Activated B cell treated with CpG ODN at 0.5 μM for 24 hours (primary cell): ENCODE measurements around the gene LTB4R. TPM values are rescaled to one million over a fixed set of nuclear protein-coding genes. Genes with fewer than 3 reads are reported as not detected.

ENCODE experiments used
- ATAC-seq: fragments of 200-7000 bp; cut with Tn5 transposase; one replicate; pipeline ENCODE4 v1.10.0; 2021; ENCODE audit warnings: low read depth, mild to moderate bottlenecking, moderate library complexity
- CTCF ChIA-PET: fragments of 350-600 bp; sonication (Branson Sonifier 250); formaldehyde crosslinking; loops from one replicate; lab custom pipeline; 2021; ENCODE audit warnings: antibody characterized with exemption; lab: Charles Lee
- POLR2A ChIA-PET: fragments of 350-600 bp; sonication (Branson Sonifier 250); formaldehyde crosslinking; loops from one replicate; lab custom pipeline; 2021; ENCODE audit warnings: antibody characterized with exemption; lab: Charles Lee
- DNase-seq: peaks from one replicate; pipeline ENCODE4 v3.0.0; 2022
- H3K27ac Mint-ChIP-seq: one replicate; pipeline ENCODE4 v1.8.0; 2020; ENCODE audit warnings: mixed read lengths
- H3K27me3 Mint-ChIP-seq: one replicate; pipeline ENCODE4 v1.8.0; 2021; ENCODE audit warnings: mixed read lengths
- H3K36me3 Mint-ChIP-seq: one replicate; pipeline ENCODE4 v1.8.0; 2021; ENCODE audit warnings: low read depth, mixed read lengths
- H3K4me1 Mint-ChIP-seq: one replicate; pipeline ENCODE4 v1.8.0; 2021; ENCODE audit warnings: mixed read lengths
- H3K4me3 Mint-ChIP-seq: one replicate; pipeline ENCODE4 v1.8.0; 2020; ENCODE audit warnings: mild to moderate bottlenecking, mixed read lengths
- H3K9me3 Mint-ChIP-seq: one replicate; pipeline ENCODE4 v1.8.0; 2020; ENCODE audit warnings: mixed read lengths
- intact Hi-C: fragments of 100-400 bp; cut with micrococcal nuclease; formaldehyde crosslinking; loops from one replicate; pipeline ENCODE4 v1.15.1; 2024
- total RNA-seq: library from RNA; stranded (reverse); gene quantifications from 2 replicates; pipeline ENCODE4 v1.2.3, GENCODE V29; 2022
- TF ChIP-seq, protein P1 (sequence below): fragments of 200-600 bp; IDR thresholded peaks from one replicate; pipeline ENCODE4 v1.8.0; 2022; ENCODE audit warnings: antibody characterized with exemption, mild to moderate bottlenecking

LTB4R gene
- total RNA-seq, 1 donor from 2014 or later = 8.2 TPM

DNA sequence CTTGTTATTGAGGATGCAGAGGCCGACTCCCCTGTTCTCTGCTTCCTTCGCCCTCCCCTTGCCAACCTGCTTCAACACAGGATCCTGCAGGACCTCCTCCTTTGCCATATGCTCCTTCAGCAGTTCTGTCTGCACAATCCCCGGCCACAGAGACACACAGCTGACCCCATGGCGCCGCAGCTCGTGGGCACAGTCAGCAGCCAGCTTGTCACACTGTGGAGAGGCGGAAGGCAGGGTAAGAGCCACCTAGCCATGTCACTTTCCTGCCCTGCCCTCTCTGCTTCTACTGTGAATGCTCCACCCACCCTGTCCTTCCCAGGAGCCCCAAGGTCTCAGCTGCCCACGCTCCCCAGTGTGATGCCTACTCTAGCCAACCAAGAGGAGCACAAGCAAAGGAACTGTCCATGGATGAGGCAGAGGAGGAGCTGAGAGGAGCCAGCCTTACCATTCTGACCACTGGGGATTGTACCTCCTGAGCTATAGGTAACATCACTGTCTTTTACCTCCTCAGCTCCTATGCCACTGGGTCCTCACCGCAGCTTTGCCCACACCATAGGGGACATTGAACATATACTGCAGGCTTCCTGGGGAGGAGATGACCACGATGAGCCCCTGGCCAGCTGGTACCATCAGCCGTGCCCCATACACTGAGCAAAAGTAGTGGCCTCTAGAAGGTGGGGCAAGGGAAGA is 19.0 kb upstream of the LTB4R start:
- Mint-ChIP-seq H3K4me3 (no peak overlapping the region), H3K27me3 (no peaks in the 10 kb centered on the region), H3K36me3 (peaks cover 63% of the 10 kb centered on the region), H3K4me1 (peaks cover 41% of the 10 kb centered on the region), H3K27ac (no peak overlapping the region), H3K9me3 (no peaks in the 10 kb centered on the region)
- TF ChIP-seq, protein P1, sequence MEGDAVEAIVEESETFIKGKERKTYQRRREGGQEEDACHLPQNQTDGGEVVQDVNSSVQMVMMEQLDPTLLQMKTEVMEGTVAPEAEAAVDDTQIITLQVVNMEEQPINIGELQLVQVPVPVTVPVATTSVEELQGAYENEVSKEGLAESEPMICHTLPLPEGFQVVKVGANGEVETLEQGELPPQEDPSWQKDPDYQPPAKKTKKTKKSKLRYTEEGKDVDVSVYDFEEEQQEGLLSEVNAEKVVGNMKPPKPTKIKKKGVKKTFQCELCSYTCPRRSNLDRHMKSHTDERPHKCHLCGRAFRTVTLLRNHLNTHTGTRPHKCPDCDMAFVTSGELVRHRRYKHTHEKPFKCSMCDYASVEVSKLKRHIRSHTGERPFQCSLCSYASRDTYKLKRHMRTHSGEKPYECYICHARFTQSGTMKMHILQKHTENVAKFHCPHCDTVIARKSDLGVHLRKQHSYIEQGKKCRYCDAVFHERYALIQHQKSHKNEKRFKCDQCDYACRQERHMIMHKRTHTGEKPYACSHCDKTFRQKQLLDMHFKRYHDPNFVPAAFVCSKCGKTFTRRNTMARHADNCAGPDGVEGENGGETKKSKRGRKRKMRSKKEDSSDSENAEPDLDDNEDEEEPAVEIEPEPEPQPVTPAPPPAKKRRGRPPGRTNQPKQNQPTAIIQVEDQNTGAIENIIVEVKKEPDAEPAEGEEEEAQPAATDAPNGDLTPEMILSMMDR = no peak
- no peak for ATAC-seq
- intact Hi-C loops = no loop called here
- CTCF ChIA-PET = interaction anchor here (0.7 to 1.5 kb wide), 4 partner anchors 13 to 154 kb away, joined by 3 to 6 read pairs (median 4); partner anchors contain the start of genes CIDEB and TINF2
- DNase-seq = no peak
- POLR2A ChIA-PET = interaction anchor here (1.0 to 5.8 kb wide), 5 partner anchors 8 to 103 kb away, joined by 3 to 61 read pairs (median 5); partner anchors contain the start of genes IPO4 and TINF2

DNA sequence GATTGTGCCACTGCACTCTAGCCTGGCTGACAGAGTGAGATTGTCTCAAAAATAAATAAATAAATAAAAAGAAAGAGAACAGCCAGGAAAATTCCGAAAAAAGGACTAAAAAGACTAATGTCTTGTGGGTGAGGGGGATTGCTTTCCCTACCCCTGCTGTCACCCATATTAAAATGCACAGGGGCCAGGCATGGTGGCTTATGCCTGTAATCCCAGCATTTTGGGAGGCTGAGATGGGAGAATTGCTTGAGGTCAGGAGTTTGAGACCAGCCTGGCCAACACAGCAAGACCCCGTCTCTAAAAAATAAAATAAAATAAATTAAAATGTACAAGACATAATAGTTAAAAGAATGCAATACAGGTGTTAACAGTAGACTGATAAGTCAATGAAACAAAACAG is 17.8 kb upstream of the LTB4R start:
- intact Hi-C loops = no loop called here
- ChIA-PET CTCF (interaction anchor here (0.7 kb wide), 1 partner anchor 703 kb away, joined by 3 read pairs; no protein-coding TSS in a partner anchor), POLR2A (interaction anchor here (0.6 to 5.8 kb wide), 3 partner anchors 14 to 51 kb away, joined by 3 to 61 read pairs (median 20); partner anchors contain the start of genes RABGGTA and TINF2)
- Mint-ChIP-seq H3K36me3 (peaks cover 61% of the 10 kb centered on the region), H3K9me3 (no peaks in the 10 kb centered on the region), H3K27ac (no peak overlapping the region), H3K4me3 (no peak overlapping the region), H3K4me1 (peaks cover 41% of the 10 kb centered on the region), H3K27me3 (no peaks in the 10 kb centered on the region)
- no peak for DNase-seq
- no peak for ATAC-seq
- TF ChIP-seq, protein P1 = no peak

DNA sequence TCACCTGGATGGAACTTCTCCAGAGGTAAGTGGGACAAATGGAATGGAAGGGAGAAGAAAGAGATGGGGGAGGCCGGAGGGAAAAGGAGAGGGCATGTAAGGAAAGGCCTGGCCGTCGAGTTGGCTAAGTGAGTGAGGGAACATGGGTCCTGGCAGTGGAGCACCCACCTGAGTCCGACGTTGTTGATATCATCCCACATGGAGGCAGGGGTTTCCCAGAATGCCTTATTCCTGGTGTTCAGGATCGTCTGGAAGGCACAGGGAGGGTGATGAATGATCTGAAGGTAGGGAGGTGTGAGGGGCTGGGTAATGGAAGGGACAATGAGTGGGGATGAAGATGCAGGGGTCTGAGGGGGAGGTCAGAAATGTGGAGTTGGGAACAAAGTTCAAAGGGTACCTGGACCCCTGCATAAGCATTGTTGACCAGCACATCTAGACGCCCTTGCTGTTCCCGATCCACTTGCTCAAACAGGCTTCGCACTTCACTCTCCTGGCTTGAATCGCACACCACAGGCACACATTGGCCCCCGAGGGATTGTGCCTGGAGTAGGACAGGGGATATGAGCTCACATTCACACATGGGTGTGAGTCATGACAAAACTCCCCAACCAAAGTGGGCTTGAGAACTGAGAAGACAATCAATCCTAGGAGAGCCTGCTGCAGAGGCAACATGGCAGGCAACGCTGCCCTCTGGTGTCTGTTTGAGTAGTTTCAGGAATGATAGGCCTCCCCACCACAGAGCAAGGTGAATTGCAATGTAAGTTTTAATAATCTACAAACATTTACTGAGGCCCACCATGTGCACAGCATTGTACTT is 14.8 kb upstream of the LTB4R start:
- peak overlapping the region; percentile 90 for H3K27ac Mint-ChIP-seq
- peaks cover 49% of the 10 kb centered on the region for H3K36me3 Mint-ChIP-seq
- intact Hi-C loops = loop anchor here (1.0 to 5.0 kb wide), 10 partner anchors 17 to 238 kb away; partner anchors contain the start of genes DCAF11, IPO4, IRF9 and MDP1
- TF ChIP-seq, protein P1 = peak; percentile 41
- ATAC-seq (peak; percentile 73), DNase-seq (peak; percentile 50)
- H3K4me3 Mint-ChIP-seq = peak overlapping the region; percentile 57
- no peaks in the 10 kb centered on the region for H3K27me3 Mint-ChIP-seq
- CTCF ChIA-PET = interaction anchor here (0.6 to 7.1 kb wide), 24 partner anchors 12 to 665 kb away, joined by 3 to 139 read pairs (median 5); partner anchors contain the start of genes CHMP4A, CIDEB, IPO4 and IRF9
- H3K4me1 Mint-ChIP-seq = peaks cover 47% of the 10 kb centered on the region
- POLR2A ChIA-PET = interaction anchor here (0.6 to 8.2 kb wide), 16 partner anchors 14 to 202 kb away, joined by 3 to 242 read pairs (median 6); partner anchors contain the start of genes CHMP4A, GMPR2, IPO4 and IRF9
- no peaks in the 10 kb centered on the region for H3K9me3 Mint-ChIP-seq

DNA sequence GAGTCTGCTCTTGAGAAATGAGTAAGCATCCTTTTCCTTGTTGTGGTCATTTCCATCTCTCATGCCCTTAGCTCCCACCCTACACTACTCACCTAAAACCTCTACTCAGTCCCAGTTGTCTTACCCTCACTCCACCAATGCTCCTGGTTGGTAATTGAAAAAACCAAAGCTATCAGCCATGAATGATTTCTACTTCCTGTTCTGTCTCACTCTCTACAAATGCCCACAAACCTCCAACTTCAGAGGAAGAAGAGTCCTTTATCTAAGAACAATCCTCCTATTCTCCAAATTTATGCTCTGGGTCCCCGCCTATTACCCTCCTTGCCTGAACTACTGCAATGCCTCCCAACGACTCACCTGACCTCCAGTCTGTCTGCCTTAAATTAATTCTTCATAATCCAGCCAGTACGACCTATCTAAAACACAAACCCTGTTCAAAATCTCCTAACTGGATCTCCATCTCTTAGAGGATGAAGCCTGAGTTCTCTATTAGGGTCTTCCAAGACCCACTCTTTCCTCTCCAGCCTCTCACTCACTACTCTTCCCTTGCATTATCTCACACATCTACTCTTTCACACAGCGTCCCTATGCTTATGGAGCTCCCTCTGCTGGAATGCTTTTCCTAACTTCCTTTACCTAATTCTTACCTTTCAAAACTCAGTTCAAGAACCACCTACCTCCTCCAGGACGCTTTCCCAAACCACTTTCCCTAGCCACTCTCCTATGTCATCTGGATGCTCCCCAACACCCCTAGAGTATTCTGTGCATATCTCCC is 13.9 kb upstream of the LTB4R start:
- peaks cover 50% of the 10 kb centered on the region for H3K36me3 Mint-ChIP-seq
- H3K4me1 Mint-ChIP-seq = peaks cover 51% of the 10 kb centered on the region
- H3K9me3 Mint-ChIP-seq = no peaks in the 10 kb centered on the region
- POLR2A ChIA-PET = interaction anchor here (0.6 to 8.2 kb wide), 17 partner anchors 11 to 204 kb away, joined by 3 to 242 read pairs (median 6); partner anchors contain the start of genes CHMP4A, CIDEB, DCAF11 and GMPR2
- CTCF ChIA-PET = interaction anchor here (0.6 to 7.1 kb wide), 23 partner anchors 12 to 666 kb away, joined by 3 to 139 read pairs (median 5); partner anchors contain the start of genes CHMP4A, CIDEB, DCAF11 and IPO4
- peak overlapping the region; percentile 9 for H3K4me3 Mint-ChIP-seq
- TF ChIP-seq, protein P1 = no peak
- H3K27ac Mint-ChIP-seq = peak overlapping the region; percentile 90
- ATAC-seq = peak; percentile 8
- DNase-seq = no peak
- H3K27me3 Mint-ChIP-seq = no peaks in the 10 kb centered on the region
- intact Hi-C loops = loop anchor here (1.0 to 5.0 kb wide), 5 partner anchors 35 to 239 kb away; partner anchors contain the start of genes DCAF11, IPO4, MDP1 and NRL
